GM19468 (cell line): ENCODE data around the gene CASKIN1.
A peak's percentile ranks its signal among the peaks of the same experiment; 100 is the strongest.

Experiments used
- ATAC-seq: cut with Tn5 transposase; IDR thresholded peaks from one replicate; pipeline ENCODE4 v1.9.1; 2021; ENCODE audit warnings: mild to moderate bottlenecking, moderate library complexity, moderate number of reproducible peaks; ENCODE audit not compliant: unreplicated experiment; ENCODE audit errors: extremely low read depth

The CASKIN1 gene

DNA sequence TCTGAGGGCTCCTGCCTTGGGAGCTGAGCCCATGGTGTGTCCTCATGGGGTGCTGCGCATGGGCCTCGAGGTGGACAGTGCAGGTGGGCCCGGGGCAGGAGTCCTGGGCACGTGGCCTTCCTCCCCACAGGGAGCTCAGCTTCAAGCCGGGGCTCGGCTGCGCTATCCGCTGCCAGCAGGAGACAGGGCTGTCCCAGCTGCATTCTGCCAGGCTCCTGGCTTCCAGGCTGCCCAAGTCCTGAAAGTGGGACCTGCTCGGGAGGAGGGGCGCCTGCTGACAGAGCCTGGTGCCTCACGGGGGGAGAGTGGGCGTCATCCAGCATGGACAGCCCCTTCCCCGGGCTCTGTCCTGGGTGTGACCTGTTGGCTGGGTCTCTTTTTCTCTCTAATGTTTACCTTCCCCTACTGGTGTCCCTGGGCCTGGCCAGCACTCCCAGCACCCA lies 33.7 kb downstream of the CASKIN1 start:
- no peak for ATAC-seq

DNA sequence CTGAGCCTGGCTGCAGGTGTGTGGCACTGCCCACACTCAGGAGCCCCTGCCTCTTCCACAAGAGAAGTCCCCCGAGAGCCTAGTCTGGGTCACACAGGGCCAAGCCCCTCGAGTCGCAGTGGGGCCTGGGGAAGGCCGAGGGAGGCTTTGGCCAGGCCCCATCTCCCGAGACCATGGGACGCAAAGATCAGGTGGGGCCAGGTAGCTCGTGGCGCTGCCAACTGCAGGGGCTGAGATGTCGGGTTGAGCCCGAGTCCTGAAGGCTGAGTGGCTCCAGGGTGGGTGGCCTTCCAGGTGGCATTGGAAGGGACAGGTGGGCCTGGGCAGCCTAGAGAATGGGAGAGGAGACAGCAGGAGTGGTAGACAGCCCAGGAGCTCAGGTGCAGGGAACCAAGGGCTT lies 34.5 kb downstream of the CASKIN1 start:
- no peak for ATAC-seq

GRCh38 chr16:2160915-2161551 lies 35.4 kb downstream of the CASKIN1 start:
- no peak for ATAC-seq

DNA sequence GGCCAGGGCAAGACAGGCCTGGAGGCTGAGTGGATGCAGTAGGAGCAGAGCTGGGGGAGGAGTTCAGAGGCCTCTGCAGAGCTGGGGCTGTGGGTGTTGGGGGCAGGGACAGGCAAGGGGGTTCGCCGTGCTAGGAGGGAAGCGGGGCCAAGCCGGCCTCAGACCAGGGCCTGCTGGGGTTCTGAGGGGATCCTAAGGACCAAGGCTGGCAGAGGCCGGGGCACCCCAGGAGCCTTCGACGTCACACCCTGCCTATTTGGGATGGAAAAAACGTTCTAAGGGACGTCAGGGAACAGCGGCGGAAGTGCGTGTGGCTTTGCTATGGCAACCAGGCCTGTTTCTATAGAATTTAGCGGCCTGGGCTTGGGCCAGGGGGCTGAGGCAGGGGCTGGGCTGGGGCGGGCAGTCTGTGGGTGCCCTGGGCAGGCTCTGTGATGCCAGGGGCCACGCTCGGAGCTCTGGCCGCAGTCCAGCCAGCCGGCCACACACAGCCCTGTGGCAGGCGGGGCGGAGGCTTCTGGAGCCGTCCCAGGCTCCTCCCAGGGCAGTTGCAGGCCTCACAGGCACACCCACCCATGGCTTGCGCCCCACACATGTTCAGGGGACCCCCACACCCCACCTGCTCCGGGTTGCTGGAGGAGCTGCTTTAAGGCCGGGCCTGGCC lies 37.1 kb downstream of the CASKIN1 start:
- no peak for ATAC-seq

DNA sequence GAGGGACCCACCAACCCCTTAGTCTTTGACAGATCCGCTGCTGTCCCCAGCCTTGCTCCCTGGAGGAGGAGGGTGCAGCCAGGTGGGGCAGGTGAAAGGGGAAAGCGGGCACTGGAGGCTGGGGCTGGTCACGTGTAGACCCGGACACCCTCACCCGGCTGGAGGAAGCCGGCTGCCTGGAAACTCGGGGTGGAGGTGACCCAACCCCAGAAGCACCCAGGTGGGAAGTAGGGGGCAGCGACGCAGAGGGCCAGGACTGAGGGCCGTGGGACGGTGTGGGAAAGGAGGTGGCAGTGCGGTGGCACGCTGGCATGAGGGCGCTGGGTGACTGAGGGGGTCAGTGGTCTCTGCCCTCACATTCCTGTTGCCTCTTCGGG lies 38.2 kb downstream of the CASKIN1 start:
- ATAC-seq = no peak

DNA sequence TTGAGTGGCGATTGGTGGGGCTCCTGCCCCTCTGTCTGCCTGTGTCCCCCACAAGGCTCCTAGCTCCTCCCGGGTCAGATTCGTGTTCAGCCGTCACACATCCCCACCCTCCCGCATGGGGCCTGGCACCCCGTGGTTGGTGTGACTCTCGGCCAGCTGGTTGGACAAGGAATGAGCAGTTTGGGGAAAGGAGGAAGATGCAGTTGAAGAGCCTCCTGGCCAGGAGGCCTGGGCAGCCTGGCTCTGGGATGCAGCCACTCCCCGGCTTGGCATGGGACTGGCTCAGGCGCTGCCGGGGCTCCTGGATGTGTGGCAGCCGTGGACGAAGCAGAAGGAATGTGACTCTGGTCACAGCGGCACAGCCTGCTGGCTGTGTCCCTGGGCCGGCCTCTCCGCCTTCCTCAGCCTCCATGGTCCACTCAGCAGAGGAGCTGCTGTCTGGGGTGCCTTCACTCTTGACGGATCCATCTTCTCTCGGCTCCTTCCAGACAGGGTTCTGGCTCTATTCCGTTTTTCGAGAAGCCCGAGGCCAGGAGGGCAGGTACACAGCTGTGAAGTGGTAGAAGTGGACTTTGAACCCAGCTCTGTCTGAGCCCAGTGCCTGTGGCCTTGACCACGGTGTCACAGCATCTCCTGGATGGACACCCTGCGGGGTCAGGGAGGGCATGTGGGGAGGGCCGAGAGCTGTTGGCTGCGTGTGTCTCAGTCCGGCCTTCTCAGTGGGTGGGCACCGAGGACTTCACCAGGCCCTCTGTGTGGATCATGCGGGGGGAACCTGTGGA lies 38.7 kb downstream of the CASKIN1 start:
- no peak for ATAC-seq

DNA sequence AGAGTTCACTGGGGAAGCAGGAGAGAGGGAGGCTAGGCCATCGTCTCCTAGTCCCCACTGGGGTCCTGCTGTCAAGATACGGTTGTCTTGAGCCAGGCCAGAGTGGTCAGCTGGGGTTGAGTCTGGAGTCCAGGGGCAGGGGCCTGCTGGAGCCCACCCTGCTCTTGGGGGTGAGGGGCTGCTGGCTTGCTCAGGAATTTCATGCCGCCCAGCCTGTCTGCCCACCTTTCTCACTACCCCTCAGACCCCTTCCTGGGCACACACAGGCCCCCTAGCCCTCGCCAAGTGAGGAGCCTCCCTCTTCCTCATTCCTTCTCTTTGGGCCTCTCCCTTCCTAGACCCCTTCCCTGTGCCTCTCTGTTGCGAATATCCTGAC lies 39.6 kb downstream of the CASKIN1 start:
- no peak for ATAC-seq

- ATAC-seq = no peak
Observed at GRCh38 chr16:2155977-2156848, 40.2 kb downstream of the CASKIN1 start.

- ATAC-seq = peak; percentile 90
Observed at GRCh38 chr16:2155091-2155950, 41.1 kb downstream of the CASKIN1 start, which contains the start of gene TRAF7. Gene TRAF7, plus strand, starts transcription at chr16:2155782. Its CDS starts 8,139 bp downstream, at chr16:2163921.

- ATAC-seq = no peak
Observed at GRCh38 chr16:2154533-2155090, 41.8 kb downstream of the CASKIN1 start.

GRCh38 chr16:2152695-2153506 lies 43.5 kb downstream of the CASKIN1 start:
- ATAC-seq = no peak

GRCh38 chr16:2151188-2152091 lies 45.0 kb downstream of the CASKIN1 start:
- ATAC-seq = no peak

- ATAC-seq = no peak
Observed at GRCh38 chr16:2150418-2151187, 45.8 kb downstream of the CASKIN1 start.

DNA sequence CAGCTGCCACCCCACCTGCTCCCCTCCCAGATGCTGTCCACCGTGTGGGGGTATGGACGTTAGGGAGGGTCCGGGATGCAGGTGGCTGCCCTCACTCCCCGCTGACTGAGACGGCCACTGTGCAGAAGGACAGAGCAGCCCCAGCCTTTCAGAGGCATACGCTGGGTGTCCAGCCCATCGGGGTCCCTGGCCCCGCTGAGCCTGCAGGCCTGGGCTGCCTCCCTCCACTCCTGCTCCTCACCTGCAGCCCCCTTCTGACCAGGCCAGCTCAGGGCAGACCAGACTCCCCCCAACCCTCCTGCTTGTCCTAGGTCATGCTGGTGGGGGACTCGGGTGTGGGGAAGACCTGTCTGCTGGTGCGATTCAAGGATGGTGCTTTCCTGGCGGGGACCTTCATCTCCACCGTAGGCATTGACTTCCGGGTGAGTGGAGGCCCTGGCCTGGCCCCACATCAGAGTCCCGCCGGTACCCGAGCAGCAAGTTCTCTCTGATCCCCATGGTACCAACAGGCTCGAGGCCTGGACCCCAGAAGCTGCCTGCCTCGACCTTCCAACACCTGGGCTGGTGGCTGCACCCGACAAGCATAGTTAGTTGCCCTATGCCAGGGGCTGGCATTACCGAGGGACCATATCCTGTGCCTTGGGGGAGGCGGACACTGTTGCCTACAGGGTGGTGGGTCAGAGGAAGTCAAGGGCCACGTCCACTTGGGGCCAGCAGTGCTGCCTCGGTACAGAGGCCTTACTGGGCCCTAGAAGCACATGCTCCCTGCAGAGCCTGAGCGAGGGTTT lies 46.6 kb downstream of the CASKIN1 start:
- ATAC-seq = no peak

- no peak for ATAC-seq
Observed at GRCh38 chr16:2148714-2149629, 47.4 kb downstream of the CASKIN1 start.
